Esophagus muscularis mucosa (tissue), 4 donors: Measurements from ENCODE around the gene ALKBH6. TPM values are rescaled to one million over a fixed set of nuclear protein-coding genes. Genes with fewer than 3 reads are reported as not detected.

Experiments used
- DNase-seq: peaks from one replicate; pipeline ENCODE4 v3.0.0-alpha.2; 2017; ENCODE audit errors: extremely low spot score
- H3K27ac ChIP-seq, 4 donors: fragments of 200-600 bp; sonication (generic); replicated peaks in 1 of 4; 1 replicate in 3 of 4; 2 replicates in 1 of 4; pipeline ENCODE4 v1.5.1; 2016 to 2019; ENCODE audit warnings: mild to moderate bottlenecking in 1 of 4
- H3K27me3 ChIP-seq, 4 donors: fragments of 200-600 bp; sonication (generic); one replicate each; pipeline versions ENCODE4 v1.5.1 to v1.6.0; 2016 to 2019
- H3K36me3 ChIP-seq, 4 donors: fragments of 200-600 bp; sonication (generic); one replicate each; pipeline ENCODE4 v1.5.1; 2016 to 2019
- H3K4me1 ChIP-seq, 4 donors: fragments of 200-600 bp; sonication (generic); one replicate each; pipeline ENCODE4 v1.5.1; 2016 to 2019
- H3K4me3 ChIP-seq, 4 donors: fragments of 200-600 bp; sonication (generic); 1 replicate in 2 of 4; 2 replicates in 2 of 4; pipeline ENCODE4 v1.5.1; 2016 to 2019; ENCODE audit warnings: mild to moderate bottlenecking in 4 of 4, moderate library complexity in 1 of 4
- H3K9me3 ChIP-seq, 4 donors: fragments of 200-600 bp; sonication (generic); 1 replicate in 3 of 4; 2 replicates in 1 of 4; pipeline ENCODE4 v1.5.1; 2016 to 2019
- EP300 ChIP-seq: sonication (generic); formaldehyde crosslinking; IDR thresholded peaks from one replicate; pipeline ENCODE4 v1.6.1; 2017; ENCODE audit warnings: antibody characterized with exemption
- POLR2A ChIP-seq: fragments of 450-650 bp; IDR thresholded peaks from one replicate; pipeline ENCODE4 v1.6.1; 2017; ENCODE audit warnings: antibody characterized with exemption, moderate library complexity, mild to moderate bottlenecking, low read depth
- POLR2AphosphoS5 ChIP-seq, 2 donors: sonication (generic); formaldehyde crosslinking; IDR thresholded peaks; one replicate each; pipeline ENCODE4 v1.6.1; 2017; ENCODE audit warnings: antibody characterized with exemption in 2 of 2
- WGBS: methylation state at CpG from one replicate; pipeline ENCODE4 v1.1.5; 2018; 5-methylcytosine and 5-hydroxymethylcytosine counted together
- intact Hi-C: fragments of 100-400 bp; cut with DNase I; formaldehyde crosslinking; loops from one replicate; pipeline ENCODE4 v1.15.1; 2023
- total RNA-seq, 4 donors: library from RNA; depleted of rRNA; stranded (reverse); fragments of >200 nt; gene quantifications; one replicate each; pipeline versions ENCODE4 v1.1.0 to v1.2.1, GENCODE V29; 2016
- TF ChIP-seq, protein P1 (sequence below), 3 experiments: fragments of 200-600 bp in 2 of 3; fragments of 450-650 bp in 1 of 3; sonication (generic) in 2 of 3; IDR thresholded peaks; one replicate each; pipeline ENCODE4 v1.5.1; 2017 to 2019; ENCODE audit warnings: antibody characterized with exemption in 3 of 3, mild to moderate bottlenecking in 2 of 3, moderate library complexity in 1 of 3

The ALKBH6 gene
- total RNA-seq, 4 donors from 2014 or later, result 27.0 to 43.6 (median 35.5) TPM

DNA sequence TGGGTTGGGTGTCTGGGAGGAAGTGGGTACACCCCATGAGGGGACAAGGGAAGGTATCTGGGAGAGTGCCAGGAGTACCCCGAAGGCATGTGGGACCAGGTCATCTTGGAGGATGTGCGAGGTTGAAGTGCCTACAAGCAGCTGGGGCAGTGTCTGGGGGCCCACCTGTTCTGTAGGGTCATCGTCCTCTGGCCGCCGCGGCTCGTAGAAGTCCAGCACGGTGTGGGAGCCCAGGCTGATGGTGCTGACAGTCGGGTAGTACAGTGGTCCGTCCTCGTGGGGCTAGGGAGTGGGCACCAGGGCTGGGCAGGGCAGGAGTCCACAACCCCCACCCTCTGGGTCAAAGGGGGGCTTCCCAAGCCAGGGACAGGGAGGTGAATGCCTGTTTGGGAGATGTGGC lies 3.6 kb downstream of the ALKBH6 start:
- Histone ChIP-seq H3K4me3 (no peak overlapping the region), H3K4me1 (peaks cover 24 to 43% (median 38%) of the 10 kb centered on the region in 4 donors), H3K36me3 (peaks cover 0 to 1% (median 0%) of the 10 kb centered on the region in 4 donors), H3K27ac (peak overlapping the region; percentile 20 to 81 (median 80)), H3K27me3 (no peaks in the 10 kb centered on the region), H3K9me3 (no peaks in the 10 kb centered on the region)
- intact Hi-C loops, result no loop called here
- no peak for TF ChIP-seq POLR2A
- WGBS, result 90% methylated on average over 11 of the region's 11 CpGs
- DNase-seq, result no peak

DNA sequence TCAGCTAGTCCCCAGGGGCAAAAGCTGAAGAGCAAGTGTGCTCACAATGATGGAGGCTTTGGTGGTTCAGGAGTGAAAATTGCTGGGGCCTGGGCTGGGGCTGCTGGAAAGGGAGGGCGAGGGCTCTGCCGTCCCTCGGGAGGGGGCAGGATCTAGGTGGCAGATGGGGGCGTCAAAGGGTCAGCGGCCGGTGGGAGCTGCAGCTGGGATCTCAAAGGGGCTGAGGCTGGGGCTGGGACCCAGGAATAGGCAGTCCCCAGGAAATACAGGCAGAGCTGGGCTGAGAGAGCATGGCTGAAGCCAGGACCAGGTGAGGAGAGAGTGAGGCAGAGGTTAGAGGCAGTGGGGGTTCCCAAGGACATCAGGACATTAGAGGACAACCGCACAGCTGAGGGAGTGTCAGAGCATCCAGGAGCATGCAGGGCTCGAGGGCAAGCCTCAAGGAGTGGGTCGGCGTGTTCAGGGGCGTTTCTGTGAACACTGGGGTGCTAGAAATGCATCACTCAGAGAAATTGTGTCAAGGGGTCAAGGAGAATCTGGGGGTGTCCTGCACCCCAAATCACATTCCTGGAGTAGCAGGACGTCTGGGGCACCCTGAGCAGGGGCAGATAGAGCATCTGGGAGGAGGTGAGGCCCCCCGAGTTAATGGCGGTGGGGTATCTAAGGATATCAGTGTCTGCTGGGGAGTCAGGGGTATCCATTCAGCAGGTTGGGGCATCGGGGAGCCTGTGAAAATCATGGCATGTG lies 4.2 kb downstream of the ALKBH6 start:
- Histone ChIP-seq H3K4me1 (peaks cover 21 to 40% (median 35%) of the 10 kb centered on the region in 4 donors), H3K36me3 (no peaks in the 10 kb centered on the region), H3K27ac (peak overlapping the region; percentile 77 to 81 (median 80)), H3K4me3 (peak overlapping the region; percentile 45 to 62 (median 54)), H3K9me3 (no peaks in the 10 kb centered on the region), H3K27me3 (no peaks in the 10 kb centered on the region)
- no peak for DNase-seq
- TF ChIP-seq, protein P1, sequence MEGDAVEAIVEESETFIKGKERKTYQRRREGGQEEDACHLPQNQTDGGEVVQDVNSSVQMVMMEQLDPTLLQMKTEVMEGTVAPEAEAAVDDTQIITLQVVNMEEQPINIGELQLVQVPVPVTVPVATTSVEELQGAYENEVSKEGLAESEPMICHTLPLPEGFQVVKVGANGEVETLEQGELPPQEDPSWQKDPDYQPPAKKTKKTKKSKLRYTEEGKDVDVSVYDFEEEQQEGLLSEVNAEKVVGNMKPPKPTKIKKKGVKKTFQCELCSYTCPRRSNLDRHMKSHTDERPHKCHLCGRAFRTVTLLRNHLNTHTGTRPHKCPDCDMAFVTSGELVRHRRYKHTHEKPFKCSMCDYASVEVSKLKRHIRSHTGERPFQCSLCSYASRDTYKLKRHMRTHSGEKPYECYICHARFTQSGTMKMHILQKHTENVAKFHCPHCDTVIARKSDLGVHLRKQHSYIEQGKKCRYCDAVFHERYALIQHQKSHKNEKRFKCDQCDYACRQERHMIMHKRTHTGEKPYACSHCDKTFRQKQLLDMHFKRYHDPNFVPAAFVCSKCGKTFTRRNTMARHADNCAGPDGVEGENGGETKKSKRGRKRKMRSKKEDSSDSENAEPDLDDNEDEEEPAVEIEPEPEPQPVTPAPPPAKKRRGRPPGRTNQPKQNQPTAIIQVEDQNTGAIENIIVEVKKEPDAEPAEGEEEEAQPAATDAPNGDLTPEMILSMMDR (IDR thresholded peaks at IDR 0.05), result no peak
- intact Hi-C loops, result no loop called here
- 56% methylated on average over 15 of the region's 15 CpGs for WGBS

DNA sequence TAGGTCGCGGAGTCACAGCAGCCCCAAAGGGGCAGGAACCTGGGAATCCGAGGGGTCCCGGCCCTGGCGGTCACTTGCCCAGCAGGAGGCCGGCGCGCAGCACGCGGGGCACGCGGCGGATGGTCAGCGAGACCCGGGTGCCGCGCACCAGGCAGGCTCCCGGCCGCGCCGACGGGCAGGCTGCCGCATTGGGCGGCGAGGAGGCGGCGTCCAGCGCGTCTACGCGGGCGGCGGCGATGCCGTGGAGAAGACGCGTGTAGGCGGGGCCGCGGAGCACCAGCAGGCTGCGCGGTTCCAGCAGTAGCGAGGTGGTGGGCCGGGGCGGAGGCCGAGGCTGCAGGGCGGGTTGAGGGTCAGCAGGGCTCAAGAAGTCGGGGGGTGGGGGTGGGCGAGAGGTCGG lies 4.8 kb downstream of the ALKBH6 start:
- WGBS, result 5% methylated on average over 21 of the region's 50 CpGs
- no peaks in the 10 kb centered on the region for H3K9me3 ChIP-seq
- peak overlapping the region; percentile 77 to 81 (median 80) for H3K27ac ChIP-seq
- DNase-seq, result no peak
- peak overlapping the region; percentile 45 to 62 (median 54) for H3K4me3 ChIP-seq
- peaks cover 18 to 34% (median 30%) of the 10 kb centered on the region in 4 donors for H3K4me1 ChIP-seq
- H3K27me3 ChIP-seq, result no peaks in the 10 kb centered on the region
- no peaks in the 10 kb centered on the region for H3K36me3 ChIP-seq
- intact Hi-C loops, result no loop called here
- TF ChIP-seq, protein P1 (IDR thresholded peaks at IDR 0.05), result no peak
- peak; percentile 70 to 86 for TF ChIP-seq POLR2AphosphoS5 (IDR thresholded peaks at IDR 0.05)

DNA sequence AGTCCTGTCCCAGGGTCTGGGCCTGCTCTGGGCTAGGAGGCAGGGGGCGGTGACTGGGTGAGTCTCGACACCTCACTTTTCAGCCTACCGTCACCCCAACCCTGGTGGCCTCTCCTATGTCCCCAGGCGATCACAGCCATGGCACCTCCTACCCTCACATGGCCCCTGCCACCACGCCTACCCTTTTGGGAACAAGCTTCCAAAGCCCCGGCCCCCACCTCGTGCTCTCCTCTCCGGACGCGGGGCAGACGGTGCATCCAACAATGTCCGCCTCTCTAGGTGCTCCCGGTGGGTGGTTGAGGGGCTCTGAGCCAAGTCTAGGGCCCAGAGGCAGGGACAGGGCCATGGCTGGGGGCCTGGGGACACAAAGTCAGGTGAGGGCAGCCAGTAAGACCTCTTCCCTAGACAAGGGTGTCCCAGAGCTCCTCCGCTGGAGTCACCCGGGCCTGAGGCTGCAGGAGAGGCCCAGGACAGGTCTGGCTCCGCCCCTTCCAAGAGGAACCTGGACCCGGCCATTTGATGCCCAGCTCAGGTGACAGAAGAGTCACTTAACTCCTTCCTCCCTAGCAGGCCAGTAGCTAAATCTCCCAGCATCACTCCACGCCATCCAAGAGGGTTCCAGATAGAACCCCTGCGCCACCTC lies 5.6 kb downstream of the ALKBH6 start, which contains the start of gene SYNE4:
SYNE4 (minus strand) TSS at position 478 of the 643 bp plus-strand sequence; CDS start at position 346, 132 bp downstream.
- H3K36me3 ChIP-seq, result peaks cover 0 to under 1% (median 0%) of the 10 kb centered on the region in 4 donors
- intact Hi-C loops, result no loop called here
- 61% methylated on average over 14 of the region's 19 CpGs for WGBS
- peaks cover 16 to 30% (median 27%) of the 10 kb centered on the region in 4 donors for H3K4me1 ChIP-seq
- DNase-seq, result no peak
- peak within 1 kb of the TSS; percentile 77 to 81 (median 80) for H3K27ac ChIP-seq
- peak within 1 kb of the TSS; percentile 45 to 62 (median 54) for H3K4me3 ChIP-seq
- TF ChIP-seq, protein P1 (IDR thresholded peaks at IDR 0.05), result no peak
- TF ChIP-seq POLR2A (no peak), POLR2AphosphoS5 (IDR thresholded peaks at IDR 0.05) (no peak), EP300 (no peak)
- H3K27me3 ChIP-seq, result no peaks in the 10 kb centered on the region
- no peaks in the 10 kb centered on the region for H3K9me3 ChIP-seq

DNA sequence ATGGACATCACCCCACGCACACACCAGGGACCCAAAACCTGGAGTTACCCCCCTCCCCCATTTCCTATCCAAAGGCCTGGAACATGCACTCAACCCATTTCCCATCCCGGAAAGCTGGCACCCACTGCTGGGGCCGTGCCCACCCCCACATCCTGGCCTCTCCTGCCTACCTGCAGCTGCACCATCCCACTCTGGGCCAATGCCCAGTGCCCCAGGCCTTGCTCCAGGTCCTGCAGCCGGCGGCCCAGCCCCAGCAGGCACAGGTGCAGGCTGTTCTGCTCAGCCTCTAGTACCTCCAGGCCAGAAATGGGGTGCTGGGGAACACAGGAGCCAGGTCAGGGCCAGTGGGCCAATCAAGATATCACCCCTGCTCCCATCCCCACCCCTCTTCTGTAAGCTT lies 7.1 kb downstream of the ALKBH6 start:
- no peak for DNase-seq
- WGBS, result 98% methylated on average over 5 of the region's 5 CpGs
- intact Hi-C loops, result no loop called here
- Histone ChIP-seq H3K36me3 (peaks cover 0 to 6% (median 0%) of the 10 kb centered on the region in 4 donors), H3K9me3 (no peaks in the 10 kb centered on the region), H3K4me1 (peaks cover 12 to 21% (median 19%) of the 10 kb centered on the region in 4 donors), H3K4me3 (no peak overlapping the region), H3K27me3 (no peaks in the 10 kb centered on the region), H3K27ac (no peak overlapping the region)
- TF ChIP-seq, protein P1 (IDR thresholded peaks at IDR 0.05), result no peak
- TF ChIP-seq POLR2AphosphoS5 (IDR thresholded peaks at IDR 0.05) (no peak), EP300 (no peak), POLR2A (no peak)
